Stimulated activated CD4-positive, alpha-beta T cell treated with anti-CD3 and anti-CD28 coated beads, TNF-alpha, amount 100 ng/mL, for 1 hour (primary cell): ENCODE results near the gene TMLHE.
"Not testable (repeated sequence)": the region's sequence is repeated elsewhere in the genome, so short reads cannot be mapped to it uniquely, and the experiment has no call there.

Experiments
- DNase-seq, 3 donors: peaks; one replicate each; pipeline ENCODE4 v3.0.0-alpha.2; 2020; ENCODE audit warnings: low read depth in 3 of 3, low spot score in 1 of 3

The TMLHE gene

GRCh38 chrX:155495134-155495533 is 117.6 kb downstream of the TMLHE start:
- DNase-seq = not testable (repeated sequence)

- DNase-seq = not testable (repeated sequence)
These were observed 121.3 kb downstream of the TMLHE start for GRCh38 chrX:155491421-155491820.

- not testable (repeated sequence) for DNase-seq
These were observed 135.6 kb downstream of the TMLHE start for GRCh38 chrX:155477136-155477535.

GRCh38 chrX:155466269-155466938 is 146.3 kb downstream of the TMLHE start:
- DNase-seq = not testable (repeated sequence)

- not testable (repeated sequence) for DNase-seq
These were observed 152.3 kb downstream of the TMLHE start for GRCh38 chrX:155460501-155460900.

- not testable (repeated sequence) for DNase-seq
These were observed 154.3 kb downstream of the TMLHE start, which contains the start of gene F8A3 for GRCh38 chrX:155458471-155458870. TSS of gene F8A3 (minus strand) at chrX:155458620. CDS start at chrX:155458600, 20 bp downstream.

GRCh38 chrX:155457761-155458447 is 154.8 kb downstream of the TMLHE start:
- not testable (repeated sequence) for DNase-seq

- no peak for DNase-seq
These were observed 171.7 kb downstream of the TMLHE start for GRCh38 chrX:155441097-155441496.
